Suprapubic skin (tissue), 4 donors: Measurements from ENCODE around the gene RAB10.

ENCODE experiments used
- POLR2A ChIP-seq, 2 donors: fragments of 450-650 bp; IDR thresholded peaks; one replicate each; pipeline ENCODE4 v1.6.1; 2017; ENCODE audit warnings: antibody characterized with exemption in 2 of 2, mild to moderate bottlenecking in 2 of 2, moderate library complexity in 2 of 2
- POLR2AphosphoS5 ChIP-seq, 3 donors: sonication (generic); formaldehyde crosslinking; IDR thresholded peaks; one replicate each; pipeline ENCODE4 v1.6.1; 2017; ENCODE audit warnings: antibody characterized with exemption in 3 of 3

- TF ChIP-seq POLR2A (IDR thresholded peaks at IDR 0.05) (no peak), POLR2AphosphoS5 (IDR thresholded peaks at IDR 0.05) (no peak)
These were observed 52.9 kb downstream of the RAB10 start for GRCh38 chr2:26086779-26087178.
